Liver (tissue), 9 donors: ENCODE measurements around the gene DUSP7. TPM values are rescaled to one million over a fixed set of nuclear protein-coding genes. Genes with fewer than 3 reads are reported as not detected.

Source experiments
- DNase-seq: peaks from one replicate; pipeline ENCODE4 v3.0.0-alpha.2; 2017; ENCODE audit warnings: low spot score
- H3K27ac ChIP-seq, 2 donors: one replicate each; pipeline ENCODE4 v1.7.0; 2013; ENCODE audit warnings: inconsistent platforms in 2 of 2, low read length in 2 of 2, control low read depth in 1 of 2, low read depth in 1 of 2, mild to moderate bottlenecking in 1 of 2
- H3K27me3 ChIP-seq, 4 donors: one replicate each; pipeline versions ENCODE4 v1.6.1 to v1.7.0; 2013; ENCODE audit warnings: low read length in 3 of 4, inconsistent platforms in 1 of 4, mild to moderate bottlenecking in 1 of 4, moderate library complexity in 1 of 4; ENCODE audit not compliant: control insufficient read depth in 4 of 4, insufficient read depth in 4 of 4
- H3K36me3 ChIP-seq, 4 donors: one replicate each; pipeline versions ENCODE4 v1.6.1 to v1.7.0; 2013; ENCODE audit warnings: low read length in 3 of 4, mild to moderate bottlenecking in 3 of 4, low read depth in 1 of 4, moderate library complexity in 1 of 4; ENCODE audit not compliant: control insufficient read depth in 4 of 4, insufficient read depth in 3 of 4
- H3K4me1 ChIP-seq, 4 donors: one replicate each; pipeline versions ENCODE4 v1.6.1 to v1.7.0; 2013; ENCODE audit warnings: low read length in 3 of 4, mild to moderate bottlenecking in 3 of 4, moderate library complexity in 1 of 4; ENCODE audit not compliant: control insufficient read depth in 4 of 4, insufficient read depth in 4 of 4
- H3K4me3 ChIP-seq, 3 donors: one replicate each; pipeline versions ENCODE4 v1.6.1 to v1.7.0; 2013; ENCODE audit warnings: low read length in 3 of 3, control low read depth in 1 of 3, low read depth in 1 of 3, mild to moderate bottlenecking in 1 of 3
- H3K9ac ChIP-seq, 2 donors: one replicate each; pipeline ENCODE4 v1.7.0; 2013; ENCODE audit warnings: low read length in 2 of 2, mild to moderate bottlenecking in 2 of 2, moderate library complexity in 2 of 2, control low read depth in 1 of 2, low read depth in 1 of 2
- H3K9me3 ChIP-seq, 4 donors: one replicate each; pipeline versions ENCODE4 v1.6.1 to v1.7.0; 2013; ENCODE audit warnings: low read length in 3 of 4; ENCODE audit not compliant: control insufficient read depth in 4 of 4
- ATF3 ChIP-seq: IDR thresholded peaks from 2 replicates; pipeline ENCODE4 v1.6.1; 2016; ENCODE audit warnings: antibody characterized with exemption
- EGR1 ChIP-seq, 2 donors: IDR thresholded peaks; 2 replicates each; pipeline ENCODE4 v1.6.1; 2016 to 2018; ENCODE audit warnings: antibody characterized with exemption in 2 of 2, low read depth in 2 of 2
- FOXA1 ChIP-seq: IDR thresholded peaks from 2 replicates; pipeline ENCODE4 v1.6.1; 2016; ENCODE audit warnings: antibody characterized with exemption
- FOXA2 ChIP-seq: IDR thresholded peaks from 2 replicates; pipeline ENCODE4 v1.6.1; 2016; ENCODE audit warnings: antibody characterized with exemption
- GABPA ChIP-seq, 2 donors: IDR thresholded peaks in 1 of 2; conservative IDR thresholded peaks in 1 of 2; 2 replicates each; pipeline ENCODE4 v1.6.1; 2016; ENCODE audit warnings: antibody characterized with exemption in 2 of 2, mild to moderate bottlenecking in 1 of 2, moderate library complexity in 1 of 2
- HNF4A ChIP-seq, 2 donors: conservative IDR thresholded peaks; 2 replicates each; pipeline ENCODE4 v1.6.1; 2016; ENCODE audit warnings: antibody characterized with exemption in 2 of 2, mild to moderate bottlenecking in 2 of 2
- JUND ChIP-seq, 2 donors: IDR thresholded peaks; 2 replicates each; pipeline ENCODE4 v1.6.1; 2016; ENCODE audit warnings: antibody characterized with exemption in 2 of 2
- MAX ChIP-seq: IDR thresholded peaks from 2 replicates; pipeline ENCODE4 v1.6.1; 2016; ENCODE audit warnings: antibody characterized with exemption
- RAD21 ChIP-seq, 2 donors: IDR thresholded peaks; 2 replicates each; pipeline ENCODE4 v1.6.1; 2016; ENCODE audit warnings: antibody characterized with exemption in 2 of 2, mild to moderate bottlenecking in 2 of 2
- REST ChIP-seq: IDR thresholded peaks from 2 replicates; pipeline ENCODE4 v1.6.1; 2016; ENCODE audit warnings: antibody characterized with exemption, mild to moderate bottlenecking
- ZBTB33 ChIP-seq: IDR thresholded peaks from 2 replicates; pipeline ENCODE4 v1.6.1; 2016; ENCODE audit warnings: antibody characterized with exemption
- WGBS: extraction: QIAGEN DNeasy Blood & Tissue Kit; methylation state at CpG from one replicate; pipeline ENCODE4 v1.1.7; 2013; 5-methylcytosine and 5-hydroxymethylcytosine counted together
- polyA plus RNA-seq, 2 donors: library from polyadenylated mRNA; stranded (reverse) in 1 of 2; unstranded in 1 of 2; fragments of 200-250 nt in 1 of 2; fragments of >200 nt in 1 of 2; fragmentation: Nextera tagmentation in 1 of 2; extraction: Ambion mirVana in 1 of 2; gene quantifications; one replicate each; pipeline versions ENCODE4 v1.2.1 to v1.2.3, GENCODE V29; 2013 to 2015
- total RNA-seq, 2 donors: library from RNA; depleted of rRNA; stranded (reverse); fragments of >200 nt; gene quantifications; one replicate each; pipeline ENCODE4 v1.2.3, GENCODE V29; 2014
- donor health status: healthy.
- donor health status: healthy.
- donor health status: healthy.
- donor health status: healthy.
- donor health status: healthy.

The DUSP7 gene
- total and polyA plus RNA-seq, 4 donors = 1.5 to 5.0 (median 3.7) TPM

GRCh38 chr3:52086976-52087663, 30.7 kb upstream of the DUSP7 start (continued):
- TF ChIP-seq REST = no peak

- no peaks in the 10 kb centered on the region for H3K9me3 ChIP-seq
- 98% methylated on average over 6 of the region's 6 CpGs for WGBS
- no peaks in the 10 kb centered on the region for H3K36me3 ChIP-seq
- H3K27ac ChIP-seq = no peak overlapping the region
- no peak for DNase-seq
- H3K4me3 ChIP-seq = no peak overlapping the region
- H3K4me1 ChIP-seq = peaks cover 4 to 10% (median 7%) of the 10 kb centered on the region in 4 donors
- H3K27me3 ChIP-seq = no peaks in the 10 kb centered on the region
- no peak overlapping the region for H3K9ac ChIP-seq
- TF ChIP-seq REST (no peak), RAD21 (IDR thresholded peaks at IDR 0.05) (no peak), HNF4A (conservative IDR thresholded peaks at IDR 0.05) (no peak), FOXA1 (no peak), FOXA2 (no peak)
These were observed 30.1 kb upstream of the DUSP7 start for GRCh38 chr3:52086461-52086860.

GRCh38 chr3:52085681-52086282, 29.4 kb upstream of the DUSP7 start:
- Histone ChIP-seq H3K27me3 (no peaks in the 10 kb centered on the region), H3K9me3 (no peaks in the 10 kb centered on the region), H3K36me3 (no peaks in the 10 kb centered on the region), H3K9ac (no peak overlapping the region), H3K27ac (no peak overlapping the region), H3K4me1 (peaks cover 4 to 10% (median 7%) of the 10 kb centered on the region in 4 donors), H3K4me3 (no peak overlapping the region)
- TF ChIP-seq RAD21 (IDR thresholded peaks at IDR 0.05) (no peak), HNF4A (conservative IDR thresholded peaks at IDR 0.05) (no peak), GABPA (IDR thresholded peaks at IDR 0.05 in 1 of 2, conservative IDR thresholded peaks at IDR 0.05 in 1 of 2) (no peak), REST (no peak), MAX (no peak), ATF3 (no peak), ZBTB33 (no peak), JUND (IDR thresholded peaks at IDR 0.05) (no peak), EGR1 (IDR thresholded peaks at IDR 0.05; ENCODE audit: low read depth in 2 of 2) (no peak)
- WGBS = 92% methylated on average over 10 of the region's 10 CpGs
- no peak for DNase-seq
